GM08714 (cell line): ENCODE results near the gene CHST11.
A peak's percentile ranks its signal among the peaks of the same experiment; 100 is the strongest.

Experiments used
- H3K4me3 ChIP-seq: fragments of 200-500 bp; sonication (Bioruptor generic); 2 replicates; pipeline ENCODE4 v1.5.1; 2014; ENCODE audit warnings: mild to moderate bottlenecking, low read length, inconsistent platforms
- ZNF274 ChIP-seq: IDR thresholded peaks from 2 replicates; pipeline ENCODE4 v1.6.1; 2012; ENCODE audit warnings: mild to moderate bottlenecking, low read depth, low read length

Gene CHST11

DNA sequence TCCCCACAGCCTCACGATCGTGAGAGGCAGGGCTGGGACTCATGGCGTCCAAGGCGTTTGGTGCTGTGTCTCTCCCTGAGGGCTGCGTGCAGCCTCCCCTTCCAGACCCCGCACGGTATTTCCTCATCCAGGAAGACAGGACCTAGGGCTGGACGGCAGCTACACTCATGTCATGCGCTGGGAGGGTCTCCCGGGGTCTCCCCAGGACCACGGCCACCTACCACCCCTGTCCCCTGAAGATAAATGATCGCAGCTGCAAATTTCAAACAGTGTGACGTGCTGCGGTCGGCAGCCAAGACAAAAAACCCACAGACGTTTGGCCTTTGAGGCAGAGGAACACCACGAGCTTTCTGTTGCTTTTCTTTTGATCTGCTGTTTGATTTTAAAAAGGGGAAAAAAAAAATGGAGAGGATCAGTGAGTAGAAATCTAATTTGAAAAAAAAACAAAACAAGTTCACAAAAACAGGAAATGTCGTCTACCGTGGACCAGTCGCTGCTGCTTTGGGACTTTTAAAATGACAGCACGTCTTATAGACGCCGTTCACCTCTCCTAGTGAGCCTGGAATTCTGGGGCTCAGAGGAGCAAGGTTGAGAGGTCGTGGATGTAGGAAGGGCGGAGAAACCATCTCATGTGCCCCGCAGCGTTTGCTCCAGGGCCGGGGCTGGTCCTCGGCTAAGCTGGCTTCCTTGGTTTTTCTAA, 263.7 kb downstream of the CHST11 start:
- peak overlapping the region; percentile 49; the same call in 1 of the 2 replicates for H3K4me3 ChIP-seq
- TF ChIP-seq ZNF274: no peak

DNA sequence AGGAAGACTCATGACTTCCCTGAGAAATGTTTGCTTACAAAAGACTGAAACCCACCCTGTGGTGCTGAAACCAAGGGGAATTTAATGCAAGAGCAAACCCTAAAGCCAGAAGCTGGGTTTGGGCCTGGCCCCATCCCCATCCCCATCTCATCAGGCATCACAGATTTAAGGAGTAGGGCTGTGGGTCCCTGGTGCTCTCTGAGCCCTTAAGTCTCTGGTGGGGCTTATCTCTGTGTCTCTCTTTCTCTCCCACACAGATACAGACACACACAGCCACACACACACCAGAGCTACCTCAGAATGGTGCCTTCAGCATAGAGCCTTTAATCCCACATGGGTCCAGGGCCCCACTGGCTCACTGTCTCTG, 264.3 kb downstream of the CHST11 start:
- H3K4me3 ChIP-seq: peak overlapping the region; percentile 49; the same call in 1 of the 2 replicates
- no peak for TF ChIP-seq ZNF274

DNA sequence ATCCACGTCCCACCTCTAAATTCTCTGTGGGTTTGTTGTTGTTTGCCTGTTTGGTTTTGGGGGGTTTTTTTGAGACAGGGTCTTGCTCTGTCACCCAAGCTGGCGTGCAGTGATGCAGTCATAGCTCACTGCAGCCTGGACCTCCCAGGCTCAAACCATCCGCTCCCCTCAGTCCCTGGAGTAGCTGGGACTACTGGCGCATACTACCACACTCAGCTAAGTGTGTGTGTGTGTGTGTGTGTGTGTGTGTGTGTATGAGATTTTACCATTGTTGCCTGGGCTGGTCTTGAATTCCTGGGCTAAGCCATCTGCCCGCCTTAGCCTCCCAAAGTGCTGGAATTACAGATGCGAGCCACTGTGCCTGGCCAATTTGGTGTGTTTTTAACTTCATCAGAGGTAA, 265.2 kb downstream of the CHST11 start:
- no peak overlapping the region for H3K4me3 ChIP-seq
- no peak for TF ChIP-seq ZNF274

DNA sequence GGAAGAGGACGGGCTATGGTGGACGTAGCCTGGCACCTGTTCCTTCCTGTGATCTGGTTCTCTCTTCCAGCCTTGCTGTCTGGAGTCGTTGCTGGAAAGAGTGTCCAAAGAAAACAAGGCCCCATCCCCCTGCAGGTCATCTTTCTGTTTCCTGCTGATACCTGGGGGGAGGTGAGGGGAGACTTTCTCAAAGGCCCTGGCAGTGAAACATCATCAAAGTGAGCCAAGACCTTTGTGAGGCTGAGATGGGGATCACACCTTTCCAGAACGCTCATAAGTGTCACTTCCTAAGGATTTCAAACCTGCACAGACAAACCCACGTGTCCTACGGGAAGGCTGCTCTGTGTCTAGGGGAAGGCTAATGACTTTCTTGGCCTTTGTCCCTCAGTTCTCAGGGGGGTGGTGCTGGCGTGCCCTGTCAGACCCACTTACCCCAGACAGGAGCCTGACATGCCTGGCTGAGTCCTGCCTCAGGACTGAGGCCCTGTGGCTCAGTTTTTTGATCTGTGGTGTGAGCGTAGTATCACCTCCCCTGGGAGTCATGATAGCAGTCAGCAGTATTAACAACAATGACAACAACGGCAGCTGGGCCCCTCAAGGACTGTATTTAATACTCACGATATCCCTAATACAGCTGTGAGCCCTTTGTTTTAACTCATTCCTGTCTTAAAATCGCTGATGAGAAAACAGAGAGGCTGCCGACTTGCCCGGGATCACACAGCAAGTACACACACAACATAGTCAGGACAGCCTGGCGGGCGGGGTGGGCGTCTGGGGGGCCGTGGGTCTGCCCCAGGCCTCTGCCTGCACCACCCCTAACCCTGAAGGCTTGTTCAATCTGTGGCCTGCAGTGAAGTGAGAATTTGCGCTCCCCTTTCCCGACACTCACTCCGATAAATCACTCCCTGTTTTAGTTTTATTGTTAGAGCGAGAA, 266.1 kb downstream of the CHST11 start:
- H3K4me3 ChIP-seq: no peak overlapping the region; the same call in 1 of the 2 replicates
- TF ChIP-seq ZNF274: no peak

DNA sequence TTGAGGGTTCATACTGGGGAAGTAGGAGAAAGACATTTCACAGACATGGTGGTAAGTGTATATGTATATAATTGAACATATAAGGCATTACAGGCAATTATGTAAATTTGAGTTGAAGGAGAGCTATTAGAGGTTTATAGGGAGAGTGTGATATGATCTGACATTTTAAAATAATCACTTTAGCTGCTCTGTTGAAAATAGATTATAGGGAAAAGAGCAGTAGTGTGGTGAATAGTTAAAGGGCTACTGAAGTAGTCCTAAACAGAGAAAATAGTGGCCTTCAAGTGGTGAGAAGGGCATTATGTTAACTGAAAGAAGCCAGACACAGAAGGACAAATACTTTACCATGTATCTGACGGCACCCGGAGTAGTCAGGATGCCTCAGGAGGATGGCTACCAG, 267.1 kb downstream of the CHST11 start:
- TF ChIP-seq ZNF274: no peak
- no peak overlapping the region for H3K4me3 ChIP-seq

DNA sequence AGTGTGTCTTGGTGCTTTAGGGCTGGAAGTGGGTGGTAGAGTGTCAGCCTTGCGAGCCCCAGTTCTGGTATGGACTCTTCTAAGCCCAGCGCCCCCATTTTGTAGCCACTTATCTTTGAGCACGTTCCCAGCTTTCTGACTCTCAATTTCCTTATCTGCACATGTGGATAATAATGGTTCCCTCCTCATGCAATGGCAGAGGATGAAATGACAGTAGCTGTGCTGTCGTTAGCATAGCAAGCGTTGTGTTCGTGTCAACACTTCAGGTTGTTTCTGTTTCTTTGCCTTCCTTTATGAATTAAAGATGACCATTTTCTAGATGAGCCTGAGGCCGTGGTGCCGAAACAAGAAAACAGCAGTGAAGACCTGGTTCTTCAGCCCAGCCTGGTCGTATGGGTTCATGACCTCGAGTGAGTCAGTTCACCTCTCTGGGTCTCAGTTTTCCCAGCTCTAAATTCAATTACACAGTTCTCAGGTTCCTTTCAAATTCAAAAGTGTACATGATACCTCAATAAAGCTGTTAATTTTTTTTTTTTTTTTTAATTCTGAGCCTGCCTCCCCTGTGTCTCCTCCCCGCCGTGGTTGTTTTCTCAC, 268.3 kb downstream of the CHST11 start:
- TF ChIP-seq ZNF274: no peak
- H3K4me3 ChIP-seq: no peak overlapping the region

DNA sequence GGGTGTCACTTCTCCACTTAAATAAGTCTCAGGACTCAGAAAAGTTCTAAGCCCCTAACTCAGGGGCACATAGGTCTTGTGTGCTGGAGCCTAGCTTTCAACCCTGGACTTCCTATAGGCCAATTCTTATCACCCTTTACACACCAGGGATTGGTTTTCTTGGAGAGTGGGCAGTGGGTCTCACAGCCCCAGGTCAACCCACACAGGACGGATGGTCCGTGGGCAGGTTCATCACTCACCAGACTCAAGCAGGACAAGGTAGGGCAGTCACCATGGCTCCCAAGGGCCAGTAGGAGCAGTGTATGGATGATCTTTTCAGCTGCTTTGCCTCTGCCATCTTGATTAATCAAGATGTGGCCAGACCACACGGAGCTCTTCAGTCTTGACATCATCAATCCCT, 268.9 kb downstream of the CHST11 start:
- H3K4me3 ChIP-seq: no peak overlapping the region
- TF ChIP-seq ZNF274: no peak

DNA sequence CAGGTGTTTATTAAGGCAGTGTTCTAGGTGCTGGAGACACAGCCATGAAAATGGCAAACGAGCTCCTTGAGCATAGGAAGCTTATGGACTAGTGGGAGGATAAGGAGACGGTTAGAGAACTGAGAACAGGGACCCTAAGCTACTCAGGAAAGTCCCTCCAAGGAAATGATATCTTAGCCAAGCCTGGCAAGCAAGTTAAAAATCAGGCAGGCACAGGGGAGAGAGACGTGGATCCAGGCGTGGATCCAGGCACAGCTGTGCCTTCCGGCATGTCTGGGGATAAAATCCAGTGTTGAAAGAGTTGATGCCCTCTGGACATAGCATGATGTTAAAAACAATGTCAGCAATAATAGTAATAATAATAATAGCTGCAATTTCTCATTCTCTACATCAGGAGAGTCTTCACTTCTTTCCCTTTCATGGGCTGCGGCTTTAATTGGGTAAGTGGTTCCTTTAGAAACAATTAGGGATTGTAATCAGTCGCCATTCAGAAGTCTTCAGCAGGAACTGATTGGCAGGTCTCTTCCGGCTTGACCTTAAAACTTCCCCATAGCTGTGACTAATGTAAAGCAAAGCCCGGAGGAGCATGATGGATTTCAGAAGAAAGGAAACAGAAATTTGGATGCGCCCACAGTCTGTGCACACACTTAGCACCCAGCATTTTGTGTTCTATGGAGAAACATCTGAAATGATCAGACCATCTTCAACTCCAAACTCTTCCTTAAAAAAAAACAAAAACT, 271.1 kb downstream of the CHST11 start:
- H3K4me3 ChIP-seq: no peak overlapping the region
- no peak for TF ChIP-seq ZNF274

DNA sequence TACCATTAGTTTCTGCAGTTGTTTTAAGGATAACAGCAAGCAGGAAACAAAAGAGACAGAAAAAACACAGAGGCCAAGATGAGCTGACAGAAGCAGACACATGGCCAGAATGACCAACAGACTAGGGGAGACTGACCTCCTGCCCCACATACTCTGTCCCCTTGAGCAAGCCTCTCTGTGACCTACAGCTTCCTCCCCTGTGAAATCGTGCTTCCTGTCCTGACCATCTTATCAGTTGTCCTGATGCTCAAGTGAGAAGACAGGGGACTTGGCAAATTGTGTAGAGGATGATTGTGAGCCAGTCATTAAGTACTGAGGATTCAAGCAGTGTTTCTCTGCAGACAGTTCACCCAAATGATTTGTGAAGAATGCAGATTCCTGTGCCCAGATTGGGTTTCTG, 272.3 kb downstream of the CHST11 start:
- no peak for TF ChIP-seq ZNF274
- H3K4me3 ChIP-seq: no peak overlapping the region

DNA sequence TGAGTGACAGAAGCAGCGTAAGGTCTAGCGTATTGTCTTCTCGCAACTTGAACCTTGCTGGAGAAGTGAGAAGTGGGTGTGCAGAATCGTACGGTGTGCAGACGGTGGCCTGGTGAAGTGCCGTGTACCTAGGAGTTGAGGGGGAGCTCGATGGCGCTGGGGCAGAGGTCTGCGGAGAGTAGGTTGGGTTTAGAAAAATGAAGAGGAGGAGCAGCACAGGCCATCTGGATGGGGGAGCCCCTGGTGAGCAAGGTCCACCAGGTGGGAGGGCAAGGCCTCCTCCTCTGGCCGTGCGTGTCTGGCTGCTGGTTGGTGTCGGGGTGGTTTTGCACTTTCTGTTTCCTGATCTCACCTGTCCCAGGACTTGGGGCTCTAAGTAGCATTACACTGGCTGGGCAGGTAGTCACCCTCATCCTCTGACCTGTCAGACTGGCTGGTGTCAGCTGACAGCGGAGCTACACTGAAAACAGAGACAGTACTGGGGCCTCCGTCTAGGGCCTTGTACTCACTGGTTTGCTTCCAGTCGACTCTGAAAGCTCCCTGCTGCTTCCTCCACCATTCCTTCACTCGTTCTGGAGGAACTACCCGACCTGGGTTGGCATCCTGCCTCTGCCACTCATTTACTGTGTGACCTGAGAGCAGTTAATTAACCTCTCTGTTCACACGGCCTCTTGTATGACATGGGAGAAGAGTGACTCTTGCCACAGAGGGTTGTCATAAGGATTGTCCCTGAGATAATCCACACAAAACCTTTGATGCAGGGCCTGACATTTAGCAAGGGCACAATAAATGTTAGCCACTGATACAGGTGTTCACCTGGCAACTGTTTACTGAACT, 273.1 kb downstream of the CHST11 start:
- no peak overlapping the region for H3K4me3 ChIP-seq
- no peak for TF ChIP-seq ZNF274

DNA sequence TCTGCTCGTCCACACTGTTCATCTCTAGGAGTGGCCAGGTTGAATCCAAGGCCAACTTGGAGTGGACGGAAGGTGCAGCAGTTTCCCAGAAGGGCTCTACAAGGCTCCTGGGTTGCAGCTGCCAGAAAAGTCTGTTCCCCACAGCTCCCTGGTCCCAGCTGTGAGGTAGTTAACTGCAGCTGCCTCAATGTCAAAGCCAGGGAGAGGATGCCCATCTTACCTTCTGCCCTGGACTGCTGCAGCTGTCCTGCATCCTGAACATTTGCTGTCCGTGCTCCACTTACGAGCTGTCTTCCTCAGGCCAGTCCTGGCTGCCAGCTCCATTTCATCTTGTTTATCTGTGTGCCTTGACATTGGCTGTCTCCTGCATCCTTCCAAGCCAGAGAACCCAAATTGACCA, 274.0 kb downstream of the CHST11 start:
- no peak overlapping the region for H3K4me3 ChIP-seq
- no peak for TF ChIP-seq ZNF274

DNA sequence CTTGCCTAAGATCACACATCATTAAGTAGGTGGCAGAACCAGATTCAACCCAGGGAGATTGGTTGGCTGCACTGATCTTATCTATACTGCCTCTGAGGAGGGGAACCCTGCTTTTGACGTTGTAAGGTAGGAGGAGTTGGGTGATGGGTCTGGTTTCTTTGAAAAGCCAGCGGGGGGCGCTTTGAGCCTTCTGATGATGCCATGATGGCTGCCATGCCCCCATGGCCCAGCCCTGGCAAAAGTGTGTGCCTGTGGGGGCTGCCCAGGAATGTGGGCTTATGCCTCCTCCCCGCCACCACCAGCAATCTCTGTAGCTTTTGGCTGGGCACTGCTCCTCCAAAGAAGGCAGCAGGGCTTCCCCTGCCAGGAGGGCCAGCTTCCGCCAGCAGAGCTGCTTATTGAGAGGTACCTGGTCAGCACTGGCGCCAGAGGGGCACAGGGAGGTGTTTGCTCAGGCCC, 277.0 kb downstream of the CHST11 start:
- no peak for TF ChIP-seq ZNF274

DNA sequence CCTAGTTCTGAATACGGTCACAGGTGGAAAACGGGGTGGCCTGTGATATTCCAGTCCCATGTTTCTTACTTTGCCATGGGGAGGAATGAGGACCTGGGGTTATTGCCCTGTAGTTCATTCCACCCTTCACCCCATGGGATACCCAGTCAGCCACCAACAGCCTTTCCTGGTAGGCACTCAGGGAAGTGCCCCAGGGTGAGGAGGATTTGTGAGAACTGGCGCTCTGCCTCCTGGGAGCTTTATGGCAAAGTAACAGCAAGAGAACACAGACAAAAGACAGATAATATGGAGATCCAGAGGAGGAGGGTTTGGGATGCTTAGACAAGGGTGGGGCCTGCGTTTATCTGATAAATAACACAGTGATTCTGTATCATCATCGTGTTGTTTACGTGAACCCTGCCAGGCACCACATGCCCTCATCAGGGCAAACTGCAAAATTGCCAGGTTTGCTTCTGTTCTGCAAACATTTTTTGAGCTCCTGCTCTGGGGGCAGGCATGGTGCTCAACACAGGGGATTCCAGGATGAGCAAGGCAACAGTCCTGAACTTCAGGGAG, 277.9 kb downstream of the CHST11 start:
- no peak overlapping the region for H3K4me3 ChIP-seq
- TF ChIP-seq ZNF274: no peak

More for the DNA sequence above, 277.0 kb downstream of the CHST11 start:
- H3K4me3 ChIP-seq: no peak overlapping the region
